Skeletal muscle tissue (tissue), 4 donors: Measurements from ENCODE around the gene PTPRG. TPM values are rescaled to one million over a fixed set of nuclear protein-coding genes. Genes with fewer than 3 reads are reported as not detected.

Source experiments
- H3K27ac ChIP-seq: one replicate; pipeline ENCODE4 v1.7.0; 2013; ENCODE audit warnings: mild to moderate bottlenecking, low read depth, low read length, inconsistent platforms
- H3K27me3 ChIP-seq, 3 donors: one replicate each; pipeline ENCODE4 v1.7.0; 2013; ENCODE audit warnings: low read length in 3 of 3; ENCODE audit not compliant: control insufficient read depth in 3 of 3, insufficient read depth in 3 of 3
- H3K36me3 ChIP-seq, 3 donors: one replicate each; pipeline ENCODE4 v1.7.0; 2013; ENCODE audit warnings: low read length in 3 of 3; ENCODE audit not compliant: control insufficient read depth in 3 of 3, insufficient read depth in 3 of 3
- H3K4me1 ChIP-seq, 3 donors: one replicate each; pipeline ENCODE4 v1.7.0; 2013; ENCODE audit warnings: low read length in 3 of 3, mild to moderate bottlenecking in 3 of 3; ENCODE audit not compliant: control insufficient read depth in 3 of 3, insufficient read depth in 3 of 3
- H3K4me3 ChIP-seq, 3 donors: one replicate each; pipeline ENCODE4 v1.7.0; 2013; ENCODE audit warnings: low read length in 3 of 3
- H3K9ac ChIP-seq, 3 donors: one replicate each; pipeline ENCODE4 v1.7.0; 2013; ENCODE audit warnings: low read length in 3 of 3, mild to moderate bottlenecking in 3 of 3, moderate library complexity in 2 of 3, low read depth in 1 of 3
- H3K9me3 ChIP-seq, 3 donors: one replicate each; pipeline ENCODE4 v1.7.0; 2013; ENCODE audit warnings: low read length in 3 of 3; ENCODE audit not compliant: control insufficient read depth in 3 of 3
- total RNA-seq: library from RNA; depleted of rRNA; stranded (reverse); fragments of >200 nt; gene quantifications from one replicate; pipeline ENCODE4 v1.2.3, GENCODE V29; 2014
- donor health status: Osteomylitis.

The PTPRG gene
- total RNA-seq, 1 donor from 2014 or later, result 48.5 TPM

DNA sequence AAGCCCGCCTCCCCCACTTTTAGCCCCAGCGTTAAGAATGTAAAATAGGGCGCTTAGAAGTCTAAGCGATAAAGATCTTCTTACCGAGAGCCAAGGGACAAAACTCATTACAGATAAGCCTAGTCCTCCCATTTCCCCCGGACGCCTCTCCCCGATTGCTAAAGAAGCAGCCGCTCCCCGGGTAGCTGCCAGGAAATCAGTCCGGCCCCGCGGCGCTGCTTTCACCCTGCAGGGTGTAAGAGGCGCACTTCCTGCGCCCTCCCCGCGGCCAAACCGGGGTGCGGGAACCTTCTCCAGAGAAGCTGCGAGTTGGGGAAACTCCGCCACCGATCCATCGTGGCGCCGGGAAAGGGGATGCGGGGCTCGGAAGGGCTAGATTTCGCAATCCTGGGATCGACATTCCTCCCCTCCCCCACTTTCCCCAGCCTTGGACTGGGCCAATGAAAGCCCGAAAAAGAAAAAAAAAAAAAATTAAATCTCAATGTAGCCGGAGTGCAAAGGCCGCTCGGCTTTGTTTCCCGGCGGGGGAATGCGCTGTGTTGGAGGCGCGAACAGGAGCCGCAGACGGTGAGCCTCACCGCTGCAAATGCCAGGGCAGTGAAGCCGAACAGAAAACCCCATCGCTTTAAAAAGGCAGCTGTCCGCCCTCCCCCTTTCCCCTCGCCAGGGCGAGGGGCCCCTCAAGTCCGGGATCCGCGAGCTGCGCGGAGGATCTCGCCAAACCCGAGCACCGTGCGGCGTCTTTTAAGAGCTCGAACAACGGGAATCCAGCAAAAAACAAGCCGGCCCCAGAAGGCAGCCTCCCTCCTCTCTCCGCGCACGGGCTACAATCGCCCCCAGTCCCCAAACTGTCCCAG is 626 bp upstream of the PTPRG start:
- Histone ChIP-seq H3K27me3 (no peaks in the 10 kb centered on the region), H3K4me3 (peak overlapping the region; percentile 81 to 90 (median 89)), H3K9ac (peak overlapping the region; percentile 93 to 94 (median 93)), H3K27ac (peak overlapping the region; percentile 93), H3K9me3 (peaks cover 2 to 12% (median 7%) of the 10 kb centered on the region in 3 donors), H3K4me1 (peaks cover 10 to 14% (median 13%) of the 10 kb centered on the region in 3 donors), H3K36me3 (no peaks in the 10 kb centered on the region)

DNA sequence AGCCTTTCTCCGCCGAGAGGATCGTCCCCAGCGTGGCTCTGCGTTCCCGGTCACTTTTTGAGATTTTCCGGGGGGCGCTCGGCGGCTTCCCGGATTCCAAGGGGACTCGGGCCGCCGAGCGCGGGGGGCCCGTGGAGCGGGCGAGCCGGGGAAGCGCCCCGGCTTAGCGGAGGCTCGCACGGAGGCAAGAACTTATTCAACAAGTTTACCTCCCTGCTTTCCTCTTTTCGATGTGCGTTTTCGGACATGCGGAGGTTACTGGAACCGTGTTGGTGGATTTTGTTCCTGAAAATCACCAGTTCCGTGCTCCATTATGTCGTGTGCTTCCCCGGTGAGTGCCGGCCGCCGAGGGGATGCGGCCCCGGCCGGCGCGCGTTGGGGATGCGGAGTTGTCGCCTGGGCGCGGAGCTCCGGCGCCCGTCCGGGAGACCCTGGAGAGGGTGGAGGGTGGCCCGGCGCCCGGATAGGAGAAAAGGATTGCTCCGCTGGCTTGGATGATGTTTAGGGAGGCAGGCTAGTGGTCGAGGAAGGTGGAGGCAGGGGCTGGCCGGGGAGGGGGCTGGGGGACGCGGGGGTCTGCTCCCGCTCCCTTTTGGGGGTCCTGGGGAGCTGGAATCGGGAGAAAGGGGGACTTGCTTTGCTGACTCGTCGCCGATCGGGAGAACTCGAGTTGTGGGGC is 810 bp downstream of the PTPRG start:
- H3K27me3 ChIP-seq, result no peaks in the 10 kb centered on the region
- peak overlapping the region; percentile 93 for H3K27ac ChIP-seq
- H3K9ac ChIP-seq, result peak overlapping the region; percentile 93 to 94 (median 93)
- H3K9me3 ChIP-seq, result peaks cover 2 to 12% (median 7%) of the 10 kb centered on the region in 3 donors
- H3K4me1 ChIP-seq, result peaks cover 10 to 15% (median 14%) of the 10 kb centered on the region in 3 donors
- peak overlapping the region; percentile 89 to 91 (median 90) for H3K4me3 ChIP-seq
- no peaks in the 10 kb centered on the region for H3K36me3 ChIP-seq

DNA sequence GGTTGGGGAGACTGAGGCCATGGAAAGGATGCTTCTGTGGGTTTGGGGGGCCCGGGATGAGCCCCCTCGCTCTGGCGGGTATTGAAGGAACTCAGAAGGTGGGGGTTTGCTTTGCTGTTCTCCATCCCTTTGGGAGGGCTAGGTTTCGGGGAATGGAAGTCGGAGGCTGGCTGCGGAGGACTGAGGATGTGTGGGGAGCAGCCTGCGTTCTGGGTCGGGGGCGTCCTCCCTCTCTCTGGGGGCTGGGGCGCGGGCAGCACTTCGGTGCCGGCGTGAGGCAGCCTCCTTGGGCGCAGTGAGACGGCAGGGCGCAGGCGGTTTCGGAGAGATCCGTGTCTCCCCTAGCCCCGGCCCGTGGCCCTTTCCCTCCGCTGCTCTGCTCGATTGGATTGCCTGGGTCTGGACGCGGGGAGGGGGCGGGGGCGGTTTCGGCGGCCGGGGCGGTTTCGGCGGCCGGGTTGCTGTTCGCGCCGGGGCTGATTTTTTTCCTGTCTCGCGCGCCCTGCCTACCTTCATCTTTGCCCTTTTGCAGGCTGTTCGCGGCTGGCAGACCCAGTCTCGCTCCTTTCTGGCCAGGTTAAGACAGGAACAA is 1.4 kb downstream of the PTPRG start:
- Histone ChIP-seq H3K27me3 (no peaks in the 10 kb centered on the region), H3K9me3 (peaks cover 2 to 12% (median 7%) of the 10 kb centered on the region in 3 donors), H3K36me3 (no peaks in the 10 kb centered on the region), H3K4me3 (peak overlapping the region; percentile 89 to 91 (median 90)), H3K4me1 (peaks cover 10 to 15% (median 14%) of the 10 kb centered on the region in 3 donors), H3K9ac (peak overlapping the region; percentile 81 to 94 (median 93)), H3K27ac (peak overlapping the region; percentile 93)

DNA sequence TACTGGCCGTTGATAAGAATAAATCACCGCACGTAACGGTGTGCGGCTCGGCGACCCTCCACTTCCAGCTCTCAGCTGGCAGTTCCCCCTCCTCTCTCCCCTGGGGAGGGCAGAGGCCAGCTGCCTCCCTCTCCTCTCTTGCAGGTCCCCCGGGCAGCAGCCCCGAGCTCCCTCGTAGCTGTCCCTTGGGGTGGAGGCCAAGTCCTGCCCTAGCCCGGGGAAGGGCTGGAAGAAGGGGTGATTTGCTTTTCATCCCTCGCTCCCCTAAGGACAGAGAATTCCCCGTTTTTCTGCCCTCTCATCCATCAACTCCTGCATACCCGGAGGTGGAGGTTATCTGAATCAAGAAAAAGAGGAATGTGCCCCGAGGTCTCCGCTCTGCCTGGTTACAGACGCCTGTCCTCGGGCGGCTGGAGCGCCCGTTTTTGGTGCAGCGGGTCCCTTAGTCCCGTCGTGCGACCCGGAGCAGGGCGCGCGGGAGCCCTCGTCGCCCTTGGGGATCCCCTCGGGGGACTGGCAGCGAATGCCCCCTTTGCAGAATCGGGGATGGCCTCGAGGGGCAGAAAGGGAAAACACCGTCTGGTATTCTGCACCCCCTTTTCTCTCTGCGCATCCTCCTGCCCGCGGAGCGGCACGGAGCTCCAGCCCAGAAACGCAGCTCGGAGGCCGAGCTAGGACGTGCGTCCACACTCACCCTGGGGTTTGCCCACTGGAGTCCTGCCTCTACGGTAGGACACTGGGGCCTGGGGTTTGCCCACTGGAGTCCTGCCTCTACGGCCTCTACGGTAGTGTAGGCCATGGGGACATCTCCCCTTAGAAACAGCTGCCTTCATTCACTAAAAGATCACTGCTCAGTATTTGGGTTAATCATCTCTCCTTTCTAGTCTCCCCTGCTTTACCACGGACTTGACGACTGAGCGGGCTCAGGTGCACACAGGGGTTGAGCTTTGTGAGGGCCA is 2.2 kb downstream of the PTPRG start:
- H3K4me1 ChIP-seq, result peaks cover 10 to 15% (median 14%) of the 10 kb centered on the region in 3 donors
- no peaks in the 10 kb centered on the region for H3K36me3 ChIP-seq
- H3K27me3 ChIP-seq, result no peaks in the 10 kb centered on the region
- peak overlapping the region; percentile 36 for H3K27ac ChIP-seq
- H3K4me3 ChIP-seq, result peak overlapping the region; percentile 89 to 91 (median 90)
- peak overlapping the region; percentile 81 to 94 (median 93) for H3K9ac ChIP-seq
- peaks cover 0 to 4% (median 1%) of the 10 kb centered on the region in 3 donors for H3K9me3 ChIP-seq

DNA sequence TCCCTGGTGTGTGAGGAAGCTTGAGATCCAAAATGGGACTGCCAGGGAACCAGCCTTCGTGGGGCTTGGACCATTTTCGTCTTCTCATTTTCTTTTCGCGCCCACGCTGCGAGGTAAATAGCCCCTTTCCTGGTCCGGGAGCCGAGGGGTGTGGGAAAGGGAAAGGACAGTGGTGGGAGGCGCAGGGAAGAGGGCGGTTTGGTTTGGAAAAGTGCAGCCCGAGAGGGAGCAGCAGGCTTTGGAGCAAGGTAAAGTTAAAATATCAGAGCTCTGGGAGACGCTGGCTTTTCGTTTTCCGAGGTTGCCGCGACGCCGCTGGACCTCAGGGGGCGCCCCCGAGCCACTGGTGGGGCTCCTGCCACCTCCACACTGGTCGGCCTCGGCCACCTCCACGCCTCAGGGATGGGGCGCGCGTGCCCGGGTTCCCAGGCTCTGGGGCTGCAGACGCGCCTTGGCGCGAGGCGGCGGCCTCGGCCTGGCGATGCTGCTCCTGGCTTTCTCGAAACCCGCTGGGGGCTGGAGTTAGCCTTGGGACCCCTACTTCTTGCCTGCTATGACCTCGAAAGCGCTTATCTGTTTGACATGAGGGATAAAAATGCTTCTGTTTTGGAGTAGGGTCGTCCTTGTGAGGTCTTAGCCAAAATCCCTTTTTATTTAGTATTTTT is 3.2 kb downstream of the PTPRG start:
- peak overlapping the region; percentile 81 to 94 (median 93) for H3K9ac ChIP-seq
- no peaks in the 10 kb centered on the region for H3K27me3 ChIP-seq
- no peaks in the 10 kb centered on the region for H3K9me3 ChIP-seq
- peak overlapping the region; percentile 89 to 91 (median 90) for H3K4me3 ChIP-seq
- H3K4me1 ChIP-seq, result peaks cover 10 to 15% (median 14%) of the 10 kb centered on the region in 3 donors
- H3K27ac ChIP-seq, result peak overlapping the region; percentile 36
- no peaks in the 10 kb centered on the region for H3K36me3 ChIP-seq

DNA sequence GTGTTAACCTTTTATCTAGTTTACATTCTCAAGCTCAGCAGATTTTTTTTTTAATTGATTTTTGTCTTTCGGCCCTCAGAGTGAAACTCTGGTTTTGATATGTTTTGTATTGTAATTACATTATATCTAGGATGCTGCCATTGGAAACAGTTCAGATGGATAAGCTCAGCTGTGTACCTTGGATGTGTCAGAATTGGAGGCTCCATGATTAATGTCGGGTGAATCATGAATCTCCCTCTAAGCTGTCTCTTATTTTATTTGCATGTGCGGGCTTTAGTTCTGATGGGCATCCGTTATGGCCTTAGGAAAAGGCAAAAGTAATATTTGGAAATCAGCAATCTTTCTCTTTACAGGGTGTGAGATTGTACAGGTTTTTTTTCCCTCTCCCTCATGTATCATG is 4.2 kb downstream of the PTPRG start:
- Histone ChIP-seq H3K4me1 (peaks cover 10 to 15% (median 14%) of the 10 kb centered on the region in 3 donors), H3K4me3 (no peak overlapping the region), H3K9me3 (no peaks in the 10 kb centered on the region), H3K27me3 (no peaks in the 10 kb centered on the region), H3K36me3 (no peaks in the 10 kb centered on the region), H3K27ac (no peak overlapping the region), H3K9ac (no peak overlapping the region)

DNA sequence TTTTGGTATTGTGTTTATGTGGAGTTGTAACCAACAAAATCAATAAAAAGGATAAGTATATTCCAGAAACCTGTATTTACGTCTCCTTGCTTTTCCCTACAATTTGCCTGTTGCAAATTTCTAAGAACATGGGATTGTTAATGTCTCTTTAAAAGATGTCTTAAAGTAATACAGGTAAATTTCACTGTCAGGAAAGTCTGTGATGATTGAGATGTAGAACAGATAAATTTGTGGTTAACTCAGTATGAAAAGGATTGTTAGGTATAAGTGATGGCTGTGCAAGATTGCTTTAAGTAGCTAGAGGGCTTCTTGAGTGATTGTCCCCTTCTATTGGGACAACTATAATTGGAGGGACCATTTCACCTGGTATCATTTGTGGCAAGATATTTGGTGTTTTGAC is 6.8 kb downstream of the PTPRG start:
- no peak overlapping the region for H3K4me3 ChIP-seq
- peaks cover 10 to 18% (median 14%) of the 10 kb centered on the region in 3 donors for H3K4me1 ChIP-seq
- H3K27ac ChIP-seq, result no peak overlapping the region

DNA sequence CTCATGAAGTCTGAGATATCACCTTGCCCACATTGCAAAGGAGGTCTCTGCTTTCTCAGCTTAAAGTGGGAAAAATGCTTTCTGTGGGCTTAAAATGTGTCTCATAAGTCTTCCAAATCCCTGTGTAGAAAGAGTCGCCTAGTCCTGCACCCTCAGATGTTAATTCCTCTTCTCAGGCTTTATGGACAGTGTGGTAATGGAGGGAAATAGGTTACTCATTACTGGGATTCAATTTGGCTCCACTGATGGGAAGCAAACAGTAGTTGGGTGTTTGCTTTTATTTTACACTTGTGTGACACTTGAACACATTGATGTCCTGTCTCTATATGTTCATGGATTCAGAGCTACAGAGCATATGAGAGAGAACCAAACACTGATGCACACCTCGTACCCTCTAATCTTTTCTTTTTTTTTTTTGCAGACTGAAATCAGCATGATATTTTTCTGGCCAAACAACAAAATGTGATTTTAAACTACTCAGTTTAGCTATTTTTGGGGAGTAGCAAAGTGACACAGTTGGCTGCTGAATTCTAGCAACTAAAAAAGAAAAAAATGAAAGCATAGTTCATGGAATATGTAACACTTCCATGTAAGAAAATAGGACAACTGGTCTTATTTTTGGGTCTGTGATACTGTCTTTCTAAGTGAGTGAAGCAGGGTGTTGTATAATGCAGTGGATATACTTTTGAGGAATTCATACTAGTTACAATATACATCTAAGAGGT is 8.6 kb downstream of the PTPRG start:
- H3K27me3 ChIP-seq, result no peaks in the 10 kb centered on the region
- peaks cover 0 to 5% (median 2%) of the 10 kb centered on the region in 3 donors for H3K4me1 ChIP-seq
- H3K9me3 ChIP-seq, result no peaks in the 10 kb centered on the region
- no peak overlapping the region for H3K27ac ChIP-seq
- no peaks in the 10 kb centered on the region for H3K36me3 ChIP-seq
- no peak overlapping the region for H3K9ac ChIP-seq
- H3K4me3 ChIP-seq, result no peak overlapping the region

More for the DNA sequence above, 6.8 kb downstream of the PTPRG start:
- Histone ChIP-seq H3K9ac (no peak overlapping the region), H3K36me3 (no peaks in the 10 kb centered on the region), H3K9me3 (no peaks in the 10 kb centered on the region), H3K27me3 (no peaks in the 10 kb centered on the region)
